IPS DF 4.7 (cell line): Measurements from ENCODE around the gene DNM1.
"Not testable (repeated sequence)": the region's sequence is repeated elsewhere in the genome, so short reads cannot be mapped to it uniquely, and the experiment has no call there.

ENCODE experiments used
- DNase-seq: peaks from one replicate; pipeline ENCODE4 v3.0.0-alpha.2; 2013; ENCODE audit warnings: low spot score; ENCODE audit errors: extremely low read depth

The DNM1 gene

GRCh38 chr9:128222880-128223670 is 19.9 kb downstream of the DNM1 start:
- DNase-seq: no peak

- no peak for DNase-seq
Measured at GRCh38 chr9:128224877-128225276, 21.7 kb downstream of the DNM1 start.

GRCh38 chr9:128225770-128226411 is 22.7 kb downstream of the DNM1 start:
- no peak for DNase-seq

GRCh38 chr9:128226412-128226801 is 23.2 kb downstream of the DNM1 start:
- no peak for DNase-seq

- DNase-seq: not testable (repeated sequence)
Measured at GRCh38 chr9:128230897-128231296, 27.7 kb downstream of the DNM1 start.

- no peak for DNase-seq
Measured at GRCh38 chr9:128231638-128232527, 28.7 kb downstream of the DNM1 start.

- no peak for DNase-seq
Measured at GRCh38 chr9:128232528-128233428, 29.6 kb downstream of the DNM1 start.

- DNase-seq: no peak
Measured at GRCh38 chr9:128233817-128234406, 30.7 kb downstream of the DNM1 start.

GRCh38 chr9:128242124-128242523 is 38.9 kb downstream of the DNM1 start:
- no peak for DNase-seq

GRCh38 chr9:128242828-128243214 is 39.6 kb downstream of the DNM1 start:
- DNase-seq: no peak

- DNase-seq: no peak
Measured at GRCh38 chr9:128243215-128244018, 40.2 kb downstream of the DNM1 start.

- no peak for DNase-seq
Measured at GRCh38 chr9:128244091-128244836, 41.1 kb downstream of the DNM1 start.

GRCh38 chr9:128244837-128245231 is 41.7 kb downstream of the DNM1 start:
- DNase-seq: no peak

- DNase-seq: no peak
Measured at GRCh38 chr9:128245421-128246151, 42.4 kb downstream of the DNM1 start.

GRCh38 chr9:128246471-128246870 is 43.3 kb downstream of the DNM1 start:
- DNase-seq: no peak

- DNase-seq: no peak
Measured at GRCh38 chr9:128247226-128247803, 44.1 kb downstream of the DNM1 start.

- no peak for DNase-seq
Measured at GRCh38 chr9:128249558-128249907, 46.4 kb downstream of the DNM1 start.
